22Rv1 (cell line): ENCODE results near the gene IGF1R.

Experiments used
- H3K27ac ChIP-seq: fragments of 450-650 bp; 2 replicates; pipeline ENCODE4 v1.5.1; 2017
- ZFX ChIP-seq: fragments of 450-650 bp; IDR thresholded peaks from 2 replicates; pipeline ENCODE4 v1.6.1; 2017; ENCODE audit warnings: antibody characterized with exemption, borderline replicate concordance
- TF ChIP-seq, protein P1 (sequence below): fragments of 450-650 bp; IDR thresholded peaks from 2 replicates; pipeline ENCODE4 v1.5.1; 2017; ENCODE audit warnings: mild to moderate bottlenecking

IGF1R gene

DNA sequence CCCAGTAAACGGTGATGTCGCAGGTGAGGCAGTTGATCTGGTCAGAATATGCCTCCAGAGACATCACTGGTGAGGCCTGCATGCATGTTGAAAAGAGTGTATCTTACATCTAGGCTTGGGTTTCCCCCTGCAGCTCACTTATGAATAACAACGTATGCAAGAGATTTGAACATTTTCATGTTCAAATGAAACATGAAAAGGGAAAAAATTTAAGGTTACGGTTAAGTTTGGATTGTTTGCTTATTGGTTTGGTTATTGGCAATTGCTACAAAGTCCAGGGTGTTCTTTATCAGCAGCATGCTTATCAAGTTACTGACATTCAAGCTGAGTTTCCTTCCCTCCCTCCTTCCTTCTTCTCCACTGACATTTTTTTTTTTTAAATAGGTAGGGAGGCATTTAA, 123.2 kb downstream of the IGF1R start:
- TF ChIP-seq ZFX, result no peak
- TF ChIP-seq, protein P1, sequence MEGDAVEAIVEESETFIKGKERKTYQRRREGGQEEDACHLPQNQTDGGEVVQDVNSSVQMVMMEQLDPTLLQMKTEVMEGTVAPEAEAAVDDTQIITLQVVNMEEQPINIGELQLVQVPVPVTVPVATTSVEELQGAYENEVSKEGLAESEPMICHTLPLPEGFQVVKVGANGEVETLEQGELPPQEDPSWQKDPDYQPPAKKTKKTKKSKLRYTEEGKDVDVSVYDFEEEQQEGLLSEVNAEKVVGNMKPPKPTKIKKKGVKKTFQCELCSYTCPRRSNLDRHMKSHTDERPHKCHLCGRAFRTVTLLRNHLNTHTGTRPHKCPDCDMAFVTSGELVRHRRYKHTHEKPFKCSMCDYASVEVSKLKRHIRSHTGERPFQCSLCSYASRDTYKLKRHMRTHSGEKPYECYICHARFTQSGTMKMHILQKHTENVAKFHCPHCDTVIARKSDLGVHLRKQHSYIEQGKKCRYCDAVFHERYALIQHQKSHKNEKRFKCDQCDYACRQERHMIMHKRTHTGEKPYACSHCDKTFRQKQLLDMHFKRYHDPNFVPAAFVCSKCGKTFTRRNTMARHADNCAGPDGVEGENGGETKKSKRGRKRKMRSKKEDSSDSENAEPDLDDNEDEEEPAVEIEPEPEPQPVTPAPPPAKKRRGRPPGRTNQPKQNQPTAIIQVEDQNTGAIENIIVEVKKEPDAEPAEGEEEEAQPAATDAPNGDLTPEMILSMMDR, result no peak
- H3K27ac ChIP-seq, result no peak overlapping the region

DNA sequence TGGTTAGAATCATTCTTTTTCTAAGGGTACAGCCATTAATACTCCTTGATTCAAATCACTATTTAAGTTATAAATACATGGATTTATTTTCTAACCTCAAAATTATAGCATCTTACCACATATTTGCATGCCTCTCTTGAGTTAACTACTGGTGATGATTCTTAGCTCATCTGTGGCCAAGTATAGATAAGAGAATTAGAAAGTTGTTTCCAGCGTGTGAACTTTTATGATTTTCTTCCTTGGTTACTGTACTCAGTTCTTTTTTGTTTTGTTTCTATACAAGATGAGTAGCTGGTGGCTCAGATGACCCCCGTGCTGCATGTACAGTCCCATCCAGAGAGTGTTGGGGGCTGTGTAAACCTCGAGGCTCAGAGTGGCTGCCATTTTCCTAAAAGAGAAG, 124.6 kb downstream of the IGF1R start:
- TF ChIP-seq ZFX, result no peak
- TF ChIP-seq, protein P1, result no peak
- no peak overlapping the region for H3K27ac ChIP-seq

DNA sequence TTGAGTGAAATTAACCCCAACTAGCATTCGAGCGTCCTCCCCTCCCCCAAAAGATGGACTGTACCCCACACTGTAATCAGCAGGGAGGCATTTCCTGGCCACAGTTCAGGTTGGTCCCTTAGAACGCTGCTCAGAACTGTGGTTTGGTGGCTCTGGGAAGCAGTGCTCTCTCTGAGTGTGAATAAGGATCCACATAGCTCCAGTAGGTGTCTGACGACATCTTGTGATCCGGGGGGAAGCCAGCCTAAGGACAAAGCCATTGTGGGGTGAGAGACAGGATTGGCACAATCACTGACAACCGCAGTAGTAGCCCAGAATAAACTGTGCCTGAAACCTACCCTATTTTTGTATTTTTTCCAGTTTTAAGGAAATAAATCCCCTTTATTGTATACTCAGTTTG, 125.3 kb downstream of the IGF1R start:
- no peak overlapping the region for H3K27ac ChIP-seq
- TF ChIP-seq, protein P1, result no peak
- no peak for TF ChIP-seq ZFX

DNA sequence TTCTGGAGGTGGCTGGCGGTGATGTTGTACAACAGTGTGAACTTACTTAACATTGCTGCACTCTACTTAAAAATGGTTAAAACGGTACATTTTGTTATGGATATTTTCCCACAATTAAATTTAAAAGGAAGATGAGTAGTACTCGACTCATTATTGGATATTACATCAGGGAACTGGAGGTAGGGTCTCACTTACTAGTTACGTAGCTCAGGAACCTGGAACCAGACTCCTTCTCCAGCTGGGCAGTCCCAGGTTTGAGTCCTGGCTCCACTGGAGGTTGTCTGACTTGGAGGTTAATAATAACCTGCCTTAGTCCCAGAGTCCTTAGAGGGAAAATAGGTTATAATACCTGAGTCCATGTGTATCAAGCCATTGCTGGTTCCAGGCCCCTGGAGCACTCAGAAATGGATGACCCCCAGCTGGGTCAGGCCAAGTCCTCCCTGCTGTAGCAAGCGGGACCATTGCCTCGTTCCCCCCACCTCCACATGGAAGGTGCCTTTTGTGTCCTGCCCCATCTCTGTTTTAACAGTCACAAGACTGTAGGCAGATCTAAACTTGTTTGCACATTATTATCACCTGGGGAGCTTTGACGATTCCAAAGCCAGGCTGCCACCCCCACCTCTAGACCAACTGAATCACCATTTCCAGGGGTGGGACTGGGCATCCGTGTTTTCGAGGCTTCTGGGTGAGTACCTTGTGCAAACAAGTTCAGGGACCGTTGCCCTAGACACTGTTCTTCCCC, 126.6 kb downstream of the IGF1R start:
- TF ChIP-seq ZFX, result no peak
- TF ChIP-seq, protein P1, result no peak
- no peak overlapping the region for H3K27ac ChIP-seq

DNA sequence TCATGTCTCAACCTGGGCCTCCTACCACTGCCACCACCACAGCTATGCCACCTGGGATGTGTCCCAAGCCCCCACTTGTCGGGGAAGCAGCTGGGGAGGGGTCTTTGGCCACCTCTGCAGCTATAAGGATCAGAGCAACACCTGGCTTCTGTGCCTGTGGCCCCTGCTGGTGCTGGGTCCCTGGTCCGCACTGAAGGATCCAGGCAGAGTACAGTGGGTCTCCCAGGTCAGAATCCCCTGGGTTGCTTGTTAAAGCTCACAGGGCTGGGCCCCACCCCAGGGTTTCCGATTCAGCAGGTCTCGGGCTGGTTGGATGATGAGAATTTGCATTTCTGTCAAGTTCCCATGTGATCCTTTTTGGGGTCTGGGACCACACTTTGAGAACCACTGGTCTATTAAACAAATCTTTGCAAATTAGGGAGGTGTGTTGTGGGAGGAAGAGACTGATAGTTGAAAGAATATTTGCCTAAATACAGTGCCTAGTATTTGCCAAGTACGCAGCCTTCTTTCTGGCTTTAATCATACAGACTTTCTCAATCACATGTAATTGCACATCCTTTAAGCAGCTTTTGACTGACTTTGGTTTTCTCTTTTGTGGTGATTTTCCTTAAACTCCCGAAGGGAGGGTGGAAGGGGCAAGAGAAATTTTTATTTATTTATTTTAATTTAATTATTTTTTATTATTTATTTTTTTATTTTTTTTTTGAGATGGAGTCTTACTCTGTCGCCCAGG, 127.3 kb downstream of the IGF1R start:
- TF ChIP-seq ZFX, result no peak
- TF ChIP-seq, protein P1, result no peak

DNA sequence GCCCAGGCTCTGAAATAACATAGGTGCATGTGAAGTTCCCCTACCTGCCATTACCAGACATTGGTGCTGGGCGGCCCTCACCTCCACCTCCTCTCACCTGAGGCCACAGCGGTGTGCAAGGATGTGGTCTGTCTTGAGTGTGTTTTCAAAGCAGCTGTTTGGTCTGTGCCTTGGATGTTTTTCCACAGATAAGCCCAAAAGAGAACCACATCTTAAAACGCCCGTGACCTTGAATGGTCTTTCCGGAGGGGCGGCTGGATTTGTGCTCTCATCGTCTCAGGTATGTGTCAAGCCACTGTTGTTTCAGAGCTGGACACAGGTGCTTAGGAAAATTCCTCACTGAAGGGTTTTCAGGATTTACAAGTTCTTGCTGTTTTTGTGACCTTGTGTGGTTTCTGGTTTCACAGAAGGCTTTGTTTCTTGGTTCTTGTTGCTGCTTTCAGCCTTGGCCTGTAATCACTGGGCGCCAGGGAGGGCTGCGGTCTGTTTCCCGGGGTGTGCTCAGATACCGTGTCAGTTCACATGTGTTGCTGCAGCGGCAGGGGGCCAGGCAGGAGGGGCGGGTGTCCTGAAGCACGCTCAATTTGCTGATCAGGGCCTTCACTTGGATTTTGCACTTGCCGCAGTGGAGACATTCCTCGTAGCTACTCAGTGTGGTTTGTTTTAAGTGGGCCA, 128.4 kb downstream of the IGF1R start:
- no peak overlapping the region for H3K27ac ChIP-seq
- TF ChIP-seq ZFX, result no peak
- TF ChIP-seq, protein P1, result no peak

More for the DNA sequence above, 127.3 kb downstream of the IGF1R start:
- H3K27ac ChIP-seq, result no peak overlapping the region

DNA sequence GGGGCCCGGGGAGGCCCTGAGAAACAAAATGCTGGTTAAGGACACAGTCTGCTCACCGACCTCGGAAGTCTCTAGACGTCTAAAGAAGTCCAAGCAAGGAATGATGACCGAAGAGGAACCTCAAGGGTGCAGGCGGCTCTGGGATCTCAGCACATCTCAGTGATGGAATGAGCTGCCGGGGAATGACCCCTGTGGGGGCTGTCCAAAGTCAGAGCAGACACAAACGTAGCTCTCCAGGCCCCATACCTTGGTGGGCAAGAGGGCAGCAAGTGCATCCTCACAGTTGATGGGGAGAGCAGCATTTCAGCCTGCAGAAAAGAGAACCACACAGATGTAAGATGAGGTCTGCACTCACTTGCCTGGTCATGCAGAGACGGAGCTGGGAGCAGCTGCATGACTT, 129.1 kb downstream of the IGF1R start:
- TF ChIP-seq ZFX, result no peak
- TF ChIP-seq, protein P1, result no peak

More for the DNA sequence above, 129.1 kb downstream of the IGF1R start:
- H3K27ac ChIP-seq, result no peak overlapping the region
